NCI-H748 (cell line): ENCODE measurements around the gene IGSF9B.

Experiments
- DNase-seq: peaks from one replicate; lab custom pipeline; 2025; ENCODE audit not compliant: unreplicated experiment; lab: John Stamatoyannopoulos, UW

Gene IGSF9B

DNA sequence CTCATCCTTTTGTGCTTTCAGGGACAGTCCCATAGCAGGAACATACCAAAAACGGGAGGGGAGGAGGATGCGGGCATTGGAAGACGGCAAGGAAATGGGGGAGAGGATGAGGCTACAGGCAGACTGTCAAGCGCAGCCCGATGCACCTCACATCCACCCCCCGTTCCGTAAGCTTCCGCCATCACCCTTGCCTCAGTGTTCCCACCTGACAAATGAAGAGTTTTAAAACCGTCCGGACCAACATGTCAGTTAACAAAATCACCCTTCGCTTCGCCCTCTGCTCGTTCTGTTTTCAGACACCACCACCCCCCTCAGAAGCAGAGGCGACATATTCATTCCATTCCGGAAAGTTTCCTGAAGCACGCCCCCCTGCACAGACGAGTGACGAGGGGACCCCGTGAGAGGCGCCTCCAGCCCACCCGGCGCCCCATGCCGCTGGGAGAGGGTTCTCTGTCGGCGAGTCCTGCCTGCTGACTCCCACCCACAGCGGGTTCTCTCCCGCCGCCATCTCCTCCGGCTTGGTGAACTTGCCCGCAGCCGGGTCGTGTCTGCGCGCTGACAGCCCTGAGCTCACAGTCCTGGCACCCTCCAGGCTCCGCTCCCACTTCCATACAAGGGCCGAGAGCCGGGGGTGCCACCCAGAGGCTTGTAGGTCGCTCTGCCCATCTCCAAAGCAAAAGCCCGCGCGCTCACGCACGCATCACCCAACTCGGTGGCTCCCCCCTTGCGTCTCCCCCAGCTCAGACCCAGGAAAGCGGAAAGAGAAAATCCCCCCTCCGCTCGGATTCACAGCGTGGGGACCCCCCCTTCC is 1.5 kb downstream of the IGSF9B start:
- DNase-seq: peak; percentile 58

DNA sequence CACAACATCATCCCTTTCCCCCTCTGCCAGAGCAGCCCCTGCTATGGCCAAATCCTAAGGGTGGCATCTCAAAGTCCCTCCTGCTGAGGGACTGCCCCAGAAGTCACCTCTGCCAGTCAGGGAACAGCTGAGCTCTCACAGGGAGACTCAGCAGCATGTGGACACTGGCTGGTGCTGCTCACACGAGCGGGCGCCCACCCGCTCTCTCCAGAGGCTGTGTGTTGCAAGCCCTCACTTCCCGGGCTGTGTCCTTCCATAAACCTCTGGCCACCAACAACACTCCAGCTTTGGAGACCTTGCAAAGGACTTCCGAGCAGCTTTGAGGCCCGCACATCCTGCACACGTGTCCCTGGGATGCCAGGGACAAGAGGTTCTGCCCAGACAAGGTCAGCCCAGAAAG is 2.8 kb downstream of the IGSF9B start:
- no peak for DNase-seq

DNA sequence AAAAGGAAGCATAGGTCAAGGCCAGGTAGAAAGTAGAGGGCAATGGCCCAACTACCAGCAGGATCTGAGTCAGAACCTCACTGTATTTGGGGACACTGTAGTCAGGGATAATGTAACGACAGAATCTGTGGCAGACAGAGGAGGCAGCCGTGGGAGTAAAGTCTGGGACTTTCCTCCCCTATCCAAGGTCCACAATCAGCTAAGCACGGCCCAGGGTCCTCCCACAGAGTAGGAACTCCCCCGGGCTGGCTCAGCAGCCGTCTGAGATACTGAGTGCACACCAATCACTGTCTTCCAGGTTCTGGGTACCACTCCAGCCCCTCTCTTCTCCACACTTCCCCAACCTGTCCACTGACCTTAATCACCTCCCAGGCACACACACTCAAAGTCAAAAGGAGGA is 3.2 kb downstream of the IGSF9B start:
- no peak for DNase-seq

DNA sequence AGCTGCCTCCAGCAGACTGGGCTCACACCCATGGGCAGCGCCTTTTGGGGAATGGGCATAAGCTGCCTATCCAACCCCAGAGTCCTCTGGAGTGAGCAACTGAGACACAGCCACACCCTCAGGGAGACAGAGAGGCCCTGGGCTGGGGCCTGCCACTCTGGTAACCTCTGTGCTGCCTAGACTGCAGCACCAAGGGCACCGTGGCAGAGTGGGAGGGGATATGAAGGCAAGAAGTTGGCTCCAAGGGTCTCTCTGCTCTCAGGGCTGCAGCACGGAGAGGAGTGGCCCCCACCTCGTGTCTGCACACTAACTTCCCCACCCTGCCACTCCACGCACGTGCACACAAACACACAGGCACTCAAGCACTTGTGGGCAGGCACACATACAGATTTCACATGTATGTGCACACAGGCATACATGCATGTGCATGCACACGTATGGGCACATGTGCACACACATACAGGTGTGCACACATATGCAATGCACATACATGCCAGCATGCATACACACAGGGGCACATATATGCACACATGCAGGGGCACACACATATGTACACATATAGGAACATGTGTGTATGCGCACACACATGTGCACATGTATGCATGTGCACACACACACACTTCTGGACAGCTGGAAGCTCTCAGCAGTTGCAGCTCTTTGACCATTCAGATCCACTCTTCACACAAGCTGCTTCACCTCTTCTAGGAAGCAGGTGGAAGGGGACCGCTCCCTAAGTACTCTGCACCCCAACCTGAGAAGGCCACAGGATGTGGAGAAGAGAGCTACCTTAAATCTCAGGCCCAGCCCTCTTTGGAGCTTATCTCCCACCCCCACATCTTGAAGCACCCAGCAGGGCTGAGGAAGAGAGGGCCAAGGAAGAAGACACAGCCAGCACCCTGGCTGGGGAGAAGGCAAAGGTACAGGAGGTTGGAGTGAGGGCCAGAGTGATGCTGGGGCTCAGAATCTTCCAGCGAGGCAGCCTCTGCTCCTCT is 4.3 kb downstream of the IGSF9B start:
- no peak for DNase-seq

DNA sequence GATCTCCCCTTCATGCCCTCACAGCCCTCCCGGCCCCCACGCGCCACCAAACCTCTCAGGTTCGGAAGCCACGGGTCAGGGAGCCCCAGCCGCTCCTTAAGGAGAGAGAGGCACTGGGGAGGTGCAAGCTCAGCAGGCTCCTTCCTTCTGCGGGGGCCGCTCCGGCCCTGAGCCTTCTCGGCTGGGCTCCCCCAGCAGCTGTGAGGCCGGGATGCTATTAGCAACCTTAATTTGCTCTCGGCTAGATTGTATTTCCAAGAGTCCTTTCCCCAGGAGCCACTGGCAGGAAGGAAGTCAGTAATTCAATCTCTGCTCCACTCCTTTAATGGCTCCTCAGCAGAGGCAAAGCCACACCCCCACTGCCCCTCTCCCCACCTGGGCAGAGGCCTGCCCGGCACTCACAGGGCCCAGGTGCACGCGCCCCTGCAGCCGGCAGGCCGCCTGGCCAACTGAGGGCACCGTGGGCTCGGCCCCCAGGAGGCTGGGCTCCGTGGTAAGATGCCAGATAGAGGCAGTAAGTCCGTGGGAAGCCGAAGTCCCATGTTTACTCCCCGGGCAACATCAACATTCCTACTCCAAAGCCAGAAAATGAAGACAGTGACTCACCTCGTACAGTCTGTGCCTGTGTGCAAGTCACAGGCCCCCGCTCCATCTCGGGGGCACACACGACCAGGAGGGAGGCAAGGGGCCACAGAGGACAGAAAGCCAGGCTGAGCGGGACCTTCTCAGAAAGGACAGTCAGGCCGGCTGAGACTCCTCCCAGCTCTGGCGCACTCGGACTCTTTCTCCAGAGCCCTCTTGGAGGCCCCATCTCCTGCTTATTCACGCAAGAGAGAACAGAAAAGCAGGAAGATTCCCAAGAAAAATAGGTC is 5.2 kb downstream of the IGSF9B start:
- DNase-seq: peak; percentile 3

DNA sequence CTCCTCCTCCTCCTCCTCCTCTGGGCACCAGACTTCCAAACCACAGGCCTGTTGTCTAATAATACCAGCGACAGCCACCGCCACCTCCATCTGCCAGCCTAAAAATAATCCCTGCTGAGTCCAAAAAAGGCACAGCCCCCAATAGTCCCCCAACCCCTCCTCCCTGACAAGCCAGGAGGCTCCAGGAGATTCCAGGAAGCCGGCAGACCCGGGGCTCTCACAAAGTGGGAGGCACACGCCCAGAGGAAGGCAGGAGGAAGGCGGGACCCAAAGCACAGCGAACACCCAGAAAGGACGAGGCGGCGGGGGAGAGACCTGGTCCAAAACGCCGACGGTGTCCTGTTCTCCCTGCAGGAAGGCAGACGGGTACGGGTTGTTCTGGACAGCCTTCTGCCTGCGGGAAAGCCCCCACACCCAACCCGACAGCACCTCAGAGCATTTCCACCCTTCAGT is 5.9 kb downstream of the IGSF9B start:
- DNase-seq: no peak

DNA sequence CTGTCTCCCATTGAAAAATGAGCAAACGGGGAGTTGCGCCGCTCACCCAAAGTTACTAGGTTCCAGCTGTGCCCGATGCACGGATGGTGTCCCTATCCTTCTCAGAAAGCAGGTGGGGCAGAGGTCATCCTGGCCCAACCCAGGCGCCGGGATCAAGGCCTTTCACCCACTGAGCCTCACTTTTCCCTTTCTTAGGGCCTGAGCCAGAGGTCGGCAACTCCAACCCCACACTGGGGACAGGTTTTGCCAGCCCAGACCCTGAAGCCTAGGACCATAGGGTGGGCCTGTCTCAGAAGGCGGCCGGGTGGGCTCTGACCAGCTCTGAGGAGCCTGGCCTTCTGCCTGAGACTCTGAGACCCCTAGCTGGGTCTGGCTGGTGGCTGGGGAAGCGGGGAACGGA is 6.3 kb downstream of the IGSF9B start:
- DNase-seq: no peak

DNA sequence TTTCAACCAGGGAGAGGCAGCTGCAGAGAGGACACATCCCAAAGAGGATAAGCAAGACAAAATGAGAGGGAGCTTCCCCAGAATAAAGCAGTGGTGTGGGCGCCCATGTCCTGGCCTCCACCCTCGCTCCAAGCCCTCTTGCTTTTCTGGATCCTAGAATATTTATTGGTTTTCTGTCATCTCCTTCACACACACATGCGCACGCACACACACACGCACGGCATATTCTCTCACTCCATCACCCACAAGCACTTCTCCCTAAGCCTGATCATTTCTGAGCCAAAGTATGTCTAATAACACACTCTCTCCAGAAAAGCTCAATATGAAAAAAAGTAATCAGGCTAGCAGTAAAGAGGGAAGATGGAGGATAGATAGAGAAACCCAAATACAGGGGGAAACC is 7.6 kb downstream of the IGSF9B start:
- no peak for DNase-seq

DNA sequence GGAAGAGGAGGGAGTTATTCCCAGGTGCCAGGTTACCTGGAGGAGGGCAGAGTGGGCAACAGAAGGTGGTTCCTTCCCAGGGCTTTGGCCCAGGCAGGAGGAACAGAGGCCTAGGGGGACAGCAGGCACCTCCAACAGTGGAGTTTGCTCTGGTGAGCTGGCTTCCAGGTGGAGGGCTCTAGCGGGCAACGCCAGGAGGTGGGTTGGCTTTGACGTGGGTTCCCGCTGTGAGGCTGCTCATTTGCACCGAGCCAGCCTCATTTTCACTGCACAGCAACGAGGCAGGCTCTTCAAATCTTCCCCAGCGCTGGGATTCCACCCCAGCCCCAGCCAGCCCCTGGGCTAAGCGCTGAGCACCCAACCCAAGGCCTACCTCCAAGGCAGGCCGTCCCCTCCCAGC is 8.1 kb downstream of the IGSF9B start:
- no peak for DNase-seq

DNA sequence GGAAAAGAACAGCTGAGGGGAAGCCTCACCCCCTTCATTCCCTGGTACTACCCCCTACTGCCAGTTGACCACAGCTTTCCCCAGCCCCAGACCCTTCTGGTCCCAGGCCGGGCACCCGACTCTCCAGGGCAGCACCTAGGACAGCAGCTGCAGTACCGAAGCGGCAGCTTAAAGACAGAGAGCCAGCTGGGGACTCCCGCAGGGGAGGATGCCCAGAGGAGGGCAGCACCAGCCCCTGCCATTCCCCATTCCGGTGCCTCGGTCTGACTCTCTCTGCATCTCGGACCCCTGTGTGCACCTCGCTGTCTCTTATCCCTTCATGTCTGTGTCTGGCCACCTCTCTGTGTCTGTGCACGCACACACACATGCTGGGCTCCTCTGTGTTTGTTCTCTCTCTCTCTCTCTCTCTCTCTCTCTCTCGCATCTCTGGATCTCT is 9.4 kb downstream of the IGSF9B start:
- DNase-seq: no peak

DNA sequence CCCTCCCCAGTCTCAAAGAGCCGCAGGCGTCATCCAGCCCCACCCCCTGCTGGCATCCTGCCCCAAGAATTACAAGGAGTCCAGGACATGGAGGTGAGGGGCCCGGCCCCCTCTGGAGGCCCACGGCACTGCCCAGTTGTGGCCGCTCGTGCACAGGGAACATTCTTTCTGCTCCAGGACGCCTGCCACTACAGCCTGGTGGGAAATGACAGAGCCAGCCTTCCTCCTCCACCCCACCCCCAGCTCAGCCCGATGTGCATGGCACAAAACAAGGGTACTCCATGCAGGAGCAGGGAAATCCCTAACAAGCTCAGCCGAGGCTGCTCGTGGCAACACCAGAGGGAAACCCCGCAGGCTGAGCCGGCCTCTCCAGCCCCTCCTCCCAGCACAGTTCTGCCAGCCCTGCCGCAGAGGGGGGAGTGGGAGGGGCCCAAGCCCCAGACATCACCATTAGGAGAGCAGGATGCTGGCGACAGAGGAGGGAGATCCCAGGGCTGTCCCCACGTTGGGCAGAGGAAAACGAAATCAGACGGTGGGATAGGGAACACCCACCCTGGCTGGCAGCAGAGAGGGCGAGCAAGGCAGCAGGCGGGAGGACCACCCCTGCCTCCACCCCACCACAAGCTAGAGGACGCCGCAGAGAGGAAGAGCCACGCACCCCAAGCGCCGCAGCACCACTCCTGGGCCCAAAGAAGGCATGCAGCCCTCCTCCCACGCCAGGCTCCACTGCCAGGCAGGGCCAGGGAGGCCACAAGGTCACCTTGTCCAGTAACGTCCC is 10.0 kb downstream of the IGSF9B start:
- DNase-seq: no peak

DNA sequence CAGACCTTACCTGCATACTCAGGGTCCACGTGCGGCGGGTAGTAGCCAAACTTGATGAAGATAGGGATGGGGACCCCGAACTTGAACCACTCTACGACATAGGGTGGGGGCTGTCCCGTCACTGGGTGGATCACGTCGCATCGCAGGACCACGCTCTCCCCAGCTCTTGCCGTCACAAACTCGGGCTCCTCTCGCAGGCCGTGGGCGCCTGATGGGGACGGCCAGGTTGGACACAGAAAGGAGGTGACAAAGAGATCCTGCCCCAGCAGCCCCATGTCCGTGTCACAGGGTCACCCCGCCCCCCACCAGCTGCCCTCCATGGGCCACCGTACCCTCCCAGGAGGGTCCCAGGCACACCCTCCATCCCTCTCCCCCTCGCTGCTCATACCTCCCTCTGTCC is 10.7 kb downstream of the IGSF9B start:
- no peak for DNase-seq

DNA sequence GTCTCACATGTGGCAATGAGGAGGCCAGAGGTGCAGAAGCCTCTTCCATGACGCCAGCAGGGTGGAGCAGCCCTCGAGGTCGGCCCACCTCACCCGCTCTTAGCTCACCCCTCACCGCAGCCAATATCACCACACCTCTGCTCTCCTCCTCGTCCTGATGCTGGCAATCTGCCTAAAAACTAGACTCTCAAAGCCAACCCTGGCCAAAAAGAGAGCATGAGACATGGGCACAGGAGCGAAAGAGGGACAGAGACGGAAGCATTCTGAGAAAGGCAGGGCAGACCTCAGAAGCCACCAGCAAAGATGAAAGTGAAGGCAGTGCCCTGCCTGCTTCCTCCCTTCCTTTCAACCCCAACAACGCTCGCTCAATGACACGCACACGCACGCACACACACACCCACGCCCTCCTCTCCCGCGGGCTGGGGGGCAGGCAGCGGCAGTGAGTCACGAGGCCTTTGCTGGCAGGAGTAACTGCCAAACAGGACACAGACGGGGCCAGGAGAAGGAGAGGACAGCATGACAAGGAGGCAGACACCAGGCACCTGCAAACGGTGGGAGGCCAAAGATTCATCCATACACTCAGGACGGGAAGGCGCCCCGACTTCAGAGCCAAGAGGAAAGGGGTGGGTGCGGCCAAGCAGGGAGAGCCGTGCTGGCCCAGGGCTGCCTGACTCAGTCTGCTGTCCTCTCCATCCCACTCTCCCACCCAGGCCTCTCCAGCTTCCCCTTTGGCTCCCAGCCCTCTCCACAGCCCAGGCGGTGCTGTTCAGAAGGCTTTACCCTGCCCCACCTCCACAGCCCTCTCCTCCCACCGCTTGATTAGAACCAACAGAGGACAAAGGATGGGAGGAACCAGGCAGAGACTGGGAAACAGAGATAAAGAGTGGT is 11.4 kb downstream of the IGSF9B start:
- DNase-seq: no peak

DNA sequence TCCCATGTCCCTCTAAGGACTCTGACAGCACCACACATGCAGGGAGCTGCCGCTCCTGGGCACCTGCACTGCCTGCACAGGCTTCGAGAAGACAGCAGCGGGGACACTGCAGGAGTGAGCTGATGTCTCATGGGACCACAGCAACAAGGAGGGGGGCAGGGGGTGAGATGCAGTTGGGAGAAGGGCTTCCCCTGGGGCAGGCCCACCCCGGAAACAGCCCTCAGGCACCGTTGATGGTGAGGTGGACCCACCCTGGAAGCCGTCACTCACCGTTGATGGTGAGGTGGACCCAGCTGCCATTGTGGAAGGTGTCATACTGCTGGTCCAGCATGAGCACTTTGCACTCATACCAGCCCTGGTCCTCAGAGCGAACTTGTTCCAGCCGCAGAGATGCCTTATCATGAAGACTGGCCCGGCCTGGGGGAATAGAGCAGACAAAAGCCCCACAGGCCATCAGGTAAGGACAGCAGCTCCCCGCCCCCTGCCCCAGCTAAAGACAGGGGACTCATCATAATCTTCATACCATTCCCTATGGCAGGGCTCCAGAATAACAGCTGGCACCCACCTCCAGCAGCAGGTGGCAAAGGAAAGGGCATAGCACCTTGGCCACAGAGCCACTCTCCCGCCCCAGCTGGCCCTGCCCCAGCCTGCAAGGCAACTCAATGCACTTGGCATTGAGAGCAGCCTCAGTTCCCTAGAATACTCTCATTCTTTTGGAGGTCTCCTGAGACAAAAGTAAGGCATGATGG is 12.6 kb downstream of the IGSF9B start:
- DNase-seq: no peak

DNA sequence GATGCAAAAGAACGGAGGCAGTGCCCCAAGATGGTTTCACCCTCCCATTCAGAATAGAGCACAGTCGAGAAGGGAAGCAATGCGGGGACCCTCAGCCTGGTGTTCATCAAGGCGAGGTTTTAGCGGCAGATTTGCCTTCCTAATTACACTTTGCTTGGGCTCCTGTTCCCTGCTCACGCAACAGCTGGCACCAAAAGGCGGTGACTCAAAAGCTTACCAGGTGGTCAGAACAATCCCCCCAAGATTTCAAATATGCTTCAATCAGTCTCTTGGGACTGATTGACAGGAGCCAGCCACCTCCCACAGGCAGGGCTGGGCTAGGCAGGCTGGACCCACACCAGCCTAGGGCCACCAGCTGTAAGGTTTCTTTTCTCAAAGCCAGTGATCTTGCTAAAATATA is 14.2 kb downstream of the IGSF9B start:
- no peak for DNase-seq

DNA sequence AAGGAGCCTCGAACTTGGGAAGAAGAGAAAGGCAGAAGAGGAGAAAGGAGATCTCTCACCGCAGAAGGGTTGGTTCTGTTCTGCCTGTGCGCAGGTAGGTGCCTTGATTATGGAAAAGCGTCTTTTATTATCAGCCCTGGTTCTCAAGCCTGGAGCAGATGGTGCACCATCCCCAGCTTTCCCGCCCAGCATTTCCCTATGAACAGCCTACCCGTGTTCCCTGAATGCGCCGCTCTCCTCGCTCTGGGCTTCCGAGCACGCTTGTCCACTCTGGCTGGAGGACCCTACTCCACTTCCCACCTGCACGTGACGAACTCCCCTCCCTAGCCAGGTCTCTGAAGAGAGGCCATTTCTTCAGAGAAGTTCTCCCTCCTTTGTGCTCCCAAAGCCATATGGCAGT is 15.2 kb downstream of the IGSF9B start:
- DNase-seq: no peak

DNA sequence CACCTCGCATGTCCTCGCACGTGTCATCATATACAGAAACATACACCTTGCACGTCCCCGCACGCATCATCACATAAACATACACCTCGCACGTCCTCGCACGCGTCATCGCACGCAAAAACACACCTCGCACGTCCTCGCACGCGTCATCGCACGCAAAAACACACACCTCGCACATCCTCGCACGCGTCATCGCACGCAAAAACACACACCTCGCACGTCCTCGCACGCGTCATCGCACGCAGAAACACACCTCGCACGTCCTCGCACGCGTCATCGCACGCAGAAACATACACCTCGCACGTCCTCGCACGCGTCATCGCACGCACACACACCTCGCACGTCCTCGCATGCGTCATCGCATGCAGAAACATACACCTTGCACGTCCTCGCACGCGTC is 16.7 kb downstream of the IGSF9B start:
- DNase-seq: no peak

DNA sequence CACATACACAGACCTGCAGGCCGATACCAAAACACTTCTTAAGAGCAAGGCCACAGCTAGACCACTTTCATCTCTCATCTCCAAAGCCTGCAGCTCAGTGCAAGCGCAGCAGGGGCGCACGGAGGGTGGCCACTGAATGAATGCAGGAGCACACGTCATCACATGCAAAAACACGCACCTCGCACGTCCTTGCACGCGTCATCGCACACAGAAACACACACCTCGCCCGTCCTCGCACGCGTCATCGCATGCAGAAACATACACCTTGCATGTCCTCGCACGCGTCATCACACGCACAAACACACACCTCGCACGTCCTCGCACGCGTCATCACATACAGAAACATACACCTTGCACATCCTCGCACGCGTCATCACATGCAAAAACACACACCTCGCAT is 17.2 kb downstream of the IGSF9B start:
- DNase-seq: no peak

DNA sequence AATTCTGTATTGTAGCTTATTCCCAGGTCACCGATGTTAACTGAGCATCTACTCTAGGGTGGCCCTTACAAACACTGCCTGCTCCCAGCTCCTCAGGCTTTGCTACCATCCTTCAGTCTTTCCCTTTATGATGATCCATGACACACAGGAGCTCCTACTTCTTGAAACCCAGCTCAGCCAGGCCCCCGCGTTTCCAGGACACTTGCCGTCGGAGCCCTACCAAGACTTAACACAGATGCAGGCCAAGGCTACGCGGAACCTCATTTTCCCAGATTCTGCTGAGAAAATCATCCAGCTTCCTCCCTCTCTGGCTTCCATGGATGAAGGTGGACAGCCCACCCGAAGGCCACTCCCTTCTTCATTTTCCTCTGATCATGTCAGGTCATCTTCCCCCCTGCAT is 18.6 kb downstream of the IGSF9B start:
- DNase-seq: no peak
